OCI-LY3 (cell line): ENCODE data around the gene PDCD4.

Experiments used
- H2AFZ ChIP-seq: fragments of 200-600, 300-600 bp; shearing (Covaris generic); 2 replicates; pipeline ENCODE4 v1.6.0; 2014; ENCODE audit warnings: antibody characterized with exemption, low read depth, low read length
- H3K27ac ChIP-seq: fragments of 200-600, 300-600 bp; sonication (generic); 2 replicates; pipeline ENCODE4 v1.5.1; 2014; ENCODE audit warnings: mild to moderate bottlenecking, low read length, moderate library complexity, mixed read lengths
- H3K27me3 ChIP-seq: fragments of 200-600, 300-600 bp; sonication (generic); 2 replicates; pipeline ENCODE4 v1.6.1; 2014; ENCODE audit warnings: low read depth, low read length, mixed read lengths
- H3K36me3 ChIP-seq: fragments of 200-600, 300-600 bp; sonication (generic); replicated peaks from 2 replicates; pipeline ENCODE3; 2014; ENCODE audit warnings: low read depth, low read length, mixed read lengths
- H3K4me1 ChIP-seq: fragments of 300-600, 200-600 bp; sonication (generic); 2 replicates; pipeline ENCODE4 v1.6.1; 2014; ENCODE audit warnings: low read length, mixed read lengths
- H3K4me2 ChIP-seq: fragments of 200-600, 300-600 bp; sonication (generic); 2 replicates; pipeline ENCODE4 v1.6.1; 2014; ENCODE audit warnings: low read length, mixed read lengths
- H3K4me3 ChIP-seq: fragments of 300-600, 200-600 bp; sonication (generic); 2 replicates; pipeline ENCODE4 v1.5.1; 2014; ENCODE audit warnings: antibody characterized with exemption, mild to moderate bottlenecking, low read length, moderate library complexity
- H3K79me2 ChIP-seq: fragments of 300-600, 200-600 bp; shearing (Covaris generic); 2 replicates; pipeline ENCODE4 v1.6.1; 2014; ENCODE audit warnings: mild to moderate bottlenecking, low read length, mixed read lengths
- H3K9ac ChIP-seq: fragments of 300-600, 200-600 bp; shearing (Covaris generic); 2 replicates; pipeline ENCODE4 v1.6.0; 2014; ENCODE audit warnings: mild to moderate bottlenecking, low read length, moderate library complexity
- H3K9me3 ChIP-seq: fragments of 200-600, 300-600 bp; shearing (Covaris generic); 2 replicates; pipeline ENCODE4 v1.6.1; 2014; ENCODE audit warnings: low read length, mixed read lengths; ENCODE audit not compliant: insufficient read depth
- H4K20me1 ChIP-seq: fragments of 200-600, 300-600 bp; sonication (generic); 2 replicates; pipeline ENCODE4 v1.6.1; 2016; ENCODE audit warnings: low read length, mixed read lengths; ENCODE audit not compliant: insufficient read depth
- EZH2phosphoT487 ChIP-seq: fragments of 200-600 bp; shearing (Covaris generic); IDR thresholded peaks from 2 replicates; pipeline ENCODE4 v1.6.1; 2018; ENCODE audit warnings: antibody characterized with exemption, mixed run types, low read depth
- TF ChIP-seq, protein P1 (sequence below): fragments of 200-600, 300-600 bp; sonication (generic); IDR thresholded peaks from 2 replicates; pipeline ENCODE4 v1.5.1; 2014; ENCODE audit warnings: antibody characterized with exemption, low read length, low read depth

PDCD4 gene

DNA sequence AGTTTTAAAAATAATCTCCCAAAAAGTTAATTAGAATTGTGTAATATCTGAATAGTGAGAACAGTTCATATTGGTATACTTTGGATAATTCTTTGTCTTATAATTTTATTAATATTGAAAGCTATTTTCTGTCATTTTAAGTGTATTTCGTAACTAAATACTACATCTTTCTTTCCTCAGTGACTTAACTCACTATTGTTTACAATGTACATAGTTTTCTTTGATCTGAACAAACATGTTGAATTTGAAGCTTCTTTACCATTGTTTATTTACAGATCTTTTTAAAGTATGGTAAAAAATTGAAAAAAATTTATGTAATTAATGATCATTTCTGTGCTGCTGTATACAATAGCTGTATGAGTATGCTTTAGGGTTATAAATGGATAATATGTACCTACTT is 5.1 kb downstream of the PDCD4 start:
- H3K4me2 ChIP-seq, result no peak overlapping the region
- H2AFZ ChIP-seq, result no peak overlapping the region
- H4K20me1 ChIP-seq, result no peaks in the 10 kb centered on the region
- H3K9me3 ChIP-seq, result no peaks in the 10 kb centered on the region
- H3K36me3 ChIP-seq, result peaks cover 7% of the 10 kb centered on the region
- H3K4me1 ChIP-seq, result peaks cover 8% of the 10 kb centered on the region; the same call in 1 of the 2 replicates
- TF ChIP-seq EZH2phosphoT487, result no peak
- TF ChIP-seq, protein P1, sequence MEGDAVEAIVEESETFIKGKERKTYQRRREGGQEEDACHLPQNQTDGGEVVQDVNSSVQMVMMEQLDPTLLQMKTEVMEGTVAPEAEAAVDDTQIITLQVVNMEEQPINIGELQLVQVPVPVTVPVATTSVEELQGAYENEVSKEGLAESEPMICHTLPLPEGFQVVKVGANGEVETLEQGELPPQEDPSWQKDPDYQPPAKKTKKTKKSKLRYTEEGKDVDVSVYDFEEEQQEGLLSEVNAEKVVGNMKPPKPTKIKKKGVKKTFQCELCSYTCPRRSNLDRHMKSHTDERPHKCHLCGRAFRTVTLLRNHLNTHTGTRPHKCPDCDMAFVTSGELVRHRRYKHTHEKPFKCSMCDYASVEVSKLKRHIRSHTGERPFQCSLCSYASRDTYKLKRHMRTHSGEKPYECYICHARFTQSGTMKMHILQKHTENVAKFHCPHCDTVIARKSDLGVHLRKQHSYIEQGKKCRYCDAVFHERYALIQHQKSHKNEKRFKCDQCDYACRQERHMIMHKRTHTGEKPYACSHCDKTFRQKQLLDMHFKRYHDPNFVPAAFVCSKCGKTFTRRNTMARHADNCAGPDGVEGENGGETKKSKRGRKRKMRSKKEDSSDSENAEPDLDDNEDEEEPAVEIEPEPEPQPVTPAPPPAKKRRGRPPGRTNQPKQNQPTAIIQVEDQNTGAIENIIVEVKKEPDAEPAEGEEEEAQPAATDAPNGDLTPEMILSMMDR, result no peak
- H3K79me2 ChIP-seq, result peaks cover 18% of the 10 kb centered on the region
- no peak overlapping the region for H3K4me3 ChIP-seq
- H3K9ac ChIP-seq, result no peak overlapping the region
- no peaks in the 10 kb centered on the region for H3K27me3 ChIP-seq
- H3K27ac ChIP-seq, result no peak overlapping the region

DNA sequence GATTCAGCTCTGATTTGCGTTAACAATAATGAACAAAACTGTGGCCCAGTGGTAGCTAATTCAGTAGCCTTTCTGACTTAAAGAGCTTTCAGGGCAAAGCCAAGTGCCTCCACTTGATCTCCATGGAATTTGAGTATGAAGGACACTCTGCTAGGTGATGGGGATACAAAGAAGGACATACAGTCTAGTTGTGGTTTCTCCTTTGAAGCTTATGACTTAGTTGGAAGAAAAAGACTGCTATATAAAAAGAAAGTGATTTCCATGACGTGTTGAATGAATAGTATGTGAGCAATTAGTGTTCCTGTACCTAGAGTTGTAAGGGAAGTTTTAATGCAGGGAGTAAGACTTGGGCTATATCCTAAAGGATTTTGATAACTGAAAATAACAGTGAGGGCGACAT is 8.3 kb downstream of the PDCD4 start:
- Histone ChIP-seq H3K4me1 (no peaks in the 10 kb centered on the region), H3K4me3 (no peak overlapping the region), H3K27ac (no peak overlapping the region)

DNA sequence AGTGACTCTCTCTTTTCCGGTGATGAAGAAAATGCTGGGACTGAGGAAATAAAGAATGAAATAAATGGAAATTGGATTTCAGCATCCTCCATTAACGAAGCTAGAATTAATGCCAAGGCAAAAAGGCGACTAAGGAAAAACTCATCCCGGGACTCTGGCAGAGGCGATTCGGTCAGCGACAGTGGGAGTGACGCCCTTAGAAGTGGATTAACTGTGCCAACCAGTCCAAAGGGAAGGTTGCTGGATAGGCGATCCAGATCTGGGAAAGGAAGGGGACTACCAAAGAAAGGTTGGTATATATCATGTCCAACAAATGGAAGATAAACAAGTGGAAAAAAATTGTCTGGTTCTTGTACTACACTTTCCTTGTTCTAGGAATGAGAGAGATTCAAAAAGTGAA is 9.5 kb downstream of the PDCD4 start:
- no peaks in the 10 kb centered on the region for H4K20me1 ChIP-seq
- no peaks in the 10 kb centered on the region for H3K27me3 ChIP-seq
- no peak overlapping the region for H2AFZ ChIP-seq
- no peak overlapping the region for H3K9ac ChIP-seq
- no peaks in the 10 kb centered on the region for H3K79me2 ChIP-seq
- TF ChIP-seq, protein P1, result no peak
- no peak for TF ChIP-seq EZH2phosphoT487
- H3K9me3 ChIP-seq, result no peaks in the 10 kb centered on the region
- no peak overlapping the region for H3K4me3 ChIP-seq
- peaks cover 16% of the 10 kb centered on the region for H3K36me3 ChIP-seq
- H3K4me1 ChIP-seq, result no peaks in the 10 kb centered on the region
- H3K4me2 ChIP-seq, result no peak overlapping the region
- no peak overlapping the region for H3K27ac ChIP-seq

More for the DNA sequence above, 8.3 kb downstream of the PDCD4 start:
- no peak for TF ChIP-seq EZH2phosphoT487
- TF ChIP-seq, protein P1, result no peak
- H4K20me1 ChIP-seq, result no peaks in the 10 kb centered on the region
- H3K36me3 ChIP-seq, result peaks cover 10% of the 10 kb centered on the region
- no peaks in the 10 kb centered on the region for H3K79me2 ChIP-seq
- H3K4me2 ChIP-seq, result no peak overlapping the region
- H2AFZ ChIP-seq, result no peak overlapping the region
- H3K9me3 ChIP-seq, result no peaks in the 10 kb centered on the region
- H3K9ac ChIP-seq, result no peak overlapping the region
- no peaks in the 10 kb centered on the region for H3K27me3 ChIP-seq

- H3K9ac ChIP-seq, result no peak overlapping the region
- peaks cover 16% of the 10 kb centered on the region for H3K36me3 ChIP-seq
- H3K4me2 ChIP-seq, result no peak overlapping the region
- H4K20me1 ChIP-seq, result no peaks in the 10 kb centered on the region
- no peaks in the 10 kb centered on the region for H3K27me3 ChIP-seq
- no peaks in the 10 kb centered on the region for H3K4me1 ChIP-seq
- no peak overlapping the region for H3K4me3 ChIP-seq
- H3K9me3 ChIP-seq, result no peaks in the 10 kb centered on the region
- no peak overlapping the region for H3K27ac ChIP-seq
- TF ChIP-seq, protein P1, result no peak
- no peak for TF ChIP-seq EZH2phosphoT487
- H2AFZ ChIP-seq, result no peak overlapping the region
- no peaks in the 10 kb centered on the region for H3K79me2 ChIP-seq
Observed at GRCh38 chr10:110881905-110882304, 10.2 kb downstream of the PDCD4 start.
